DOHH2 (cell line): ENCODE data around the gene USP2.

Source experiments
- CTCF ChIP-seq: fragments of 200-600 bp; sonication (generic); IDR thresholded peaks from one replicate; pipeline ENCODE4 v1.5.1; 2014; ENCODE audit warnings: antibody characterized with exemption, mild to moderate bottlenecking, low read depth, low read length; ENCODE audit not compliant: poor library complexity, severe bottlenecking
- EZH2phosphoT487 ChIP-seq: fragments of 200-600 bp; sonication (generic); IDR thresholded peaks from 2 replicates; pipeline ENCODE4 v1.6.1; 2017; ENCODE audit warnings: borderline replicate concordance, mild to moderate bottlenecking, antibody characterized with exemption, low read length, moderate library complexity, mixed read lengths

GRCh38 chr11:119380827-119381180 is 686 bp downstream of the USP2 start:
- TF ChIP-seq CTCF (no peak), EZH2phosphoT487 (no peak)
